IMR-90 (cell line): ENCODE results near the gene TMEM121B. TPM values are rescaled to one million over a fixed set of nuclear protein-coding genes. Genes with fewer than 3 reads are reported as not detected.

ENCODE experiments used
- ATAC-seq: fragments of 200-7000 bp; cut with Tn5 transposase; 2 replicates; pipeline ENCODE4 v1.9.1; 2020; ENCODE audit warnings: low read depth, mild to moderate bottlenecking, moderate library complexity
- BruUV-seq: library from RNA; stranded (reverse); fragments of 400-500 nt; replicated peaks from 2 replicates; lab custom pipeline; 2021; lab: Mats Ljungman, UMichigan
- CTCF ChIA-PET: fragments of 300-600 bp; formaldehyde crosslinking; extraction: SDS; loops from one replicate; lab custom pipeline; 2021; ENCODE audit warnings: antibody characterized with exemption; lab: Yijun Ruan, JAX
- POLR2A ChIA-PET: fragments of 300-600 bp; sonication (Branson Sonifier 250); formaldehyde crosslinking; loops from one replicate; lab custom pipeline; 2022; ENCODE audit warnings: antibody characterized with exemption; ENCODE audit not compliant: unreplicated experiment; lab: Charles Lee
- DNase-seq: peaks from one replicate; pipeline ENCODE4 v3.0.0; 2013
- H2AFZ ChIP-seq: replicated peaks from 2 replicates; pipeline ENCODE3; 2013; ENCODE audit warnings: low read length, mild to moderate bottlenecking; ENCODE audit not compliant: poor library complexity
- H2AK5ac ChIP-seq: 2 replicates; pipeline ENCODE4 v1.6.1; 2013; ENCODE audit warnings: low read depth, low read length, inconsistent platforms
- H2AK9ac ChIP-seq: replicated peaks from 2 replicates; pipeline ENCODE3; 2013; ENCODE audit warnings: mild to moderate bottlenecking, low read depth, low read length, moderate library complexity; ENCODE audit not compliant: poor library complexity
- H2BK120ac ChIP-seq: 2 replicates; pipeline ENCODE4 v1.6.1; 2013; ENCODE audit warnings: low read depth, low read length, inconsistent platforms
- H2BK15ac ChIP-seq: 3 replicates; pipeline ENCODE4 v1.6.1; 2013; ENCODE audit warnings: low read depth, low read length, inconsistent platforms
- H2BK20ac ChIP-seq: 2 replicates; pipeline ENCODE4 v1.6.1; 2013; ENCODE audit warnings: low read depth, mild to moderate bottlenecking, inconsistent platforms, low read length, moderate library complexity
- H2BK5ac ChIP-seq: 2 replicates; pipeline ENCODE4 v1.6.1; 2013; ENCODE audit warnings: mild to moderate bottlenecking, low read depth, low read length, inconsistent platforms; ENCODE audit not compliant: poor library complexity, severe bottlenecking
- H3K14ac ChIP-seq: replicated peaks from 2 replicates; pipeline ENCODE4 v1.6.1; 2013; ENCODE audit warnings: low read depth, low read length, inconsistent platforms
- H3K18ac ChIP-seq: 2 replicates; pipeline ENCODE4 v1.6.1; 2013; ENCODE audit warnings: low read depth, low read length, control low read depth
- H3K23ac ChIP-seq: 2 replicates; pipeline ENCODE4 v1.6.1; 2013; ENCODE audit warnings: low read depth, low read length, inconsistent platforms
- H3K27ac ChIP-seq: 2 replicates; pipeline ENCODE4 v1.5.1; 2013; ENCODE audit warnings: mild to moderate bottlenecking, control low read depth, low read length; ENCODE audit not compliant: insufficient read depth
- H3K27me3 ChIP-seq: 2 replicates; pipeline ENCODE4 v1.6.1; 2013; ENCODE audit warnings: low read length; ENCODE audit not compliant: control insufficient read depth, insufficient read depth
- H3K36me3 ChIP-seq: 2 replicates; pipeline ENCODE4 v1.6.1; 2013; ENCODE audit warnings: low read length, mixed read lengths; ENCODE audit not compliant: control insufficient read depth, insufficient read depth
- H3K4ac ChIP-seq: 2 replicates; pipeline ENCODE4 v1.6.1; 2013; ENCODE audit warnings: low read depth, low read length, inconsistent platforms
- H3K4me1 ChIP-seq: 2 replicates; pipeline ENCODE4 v1.6.1; 2013; ENCODE audit warnings: low read length, mixed read lengths; ENCODE audit not compliant: control insufficient read depth, insufficient read depth
- H3K4me2 ChIP-seq: 2 replicates; pipeline ENCODE4 v1.6.1; 2013; ENCODE audit warnings: low read depth, mild to moderate bottlenecking, control low read depth, low read length, moderate library complexity
- H3K4me3 ChIP-seq: 2 replicates; pipeline ENCODE4 v1.5.1; 2013; ENCODE audit warnings: low read depth, mild to moderate bottlenecking, control low read depth, low read length, moderate library complexity; ENCODE audit not compliant: insufficient read depth
- H3K56ac ChIP-seq: 2 replicates; pipeline ENCODE4 v1.6.1; 2013; ENCODE audit warnings: low read length, inconsistent platforms; ENCODE audit not compliant: insufficient read depth; ENCODE audit errors: extremely low read depth
- H3K79me1 ChIP-seq, 2 experiments: 2 replicates each; pipeline ENCODE4 v1.6.1; 2013; ENCODE audit warnings: low read length in 2 of 2, inconsistent platforms in 1 of 2, low read depth in 1 of 2
- H3K9ac ChIP-seq: 2 replicates; pipeline ENCODE4 v1.6.1; 2013; ENCODE audit warnings: low read depth, low read length, control low read depth
- H3K9me1 ChIP-seq: 2 replicates; pipeline ENCODE4 v1.6.1; 2013; ENCODE audit warnings: low read length, inconsistent platforms; ENCODE audit not compliant: insufficient read depth
- H3K9me3 ChIP-seq: 2 replicates; pipeline ENCODE4 v1.6.1; 2013; ENCODE audit warnings: low read length; ENCODE audit not compliant: control insufficient read depth, insufficient read depth
- H4K20me1 ChIP-seq: 2 replicates; pipeline ENCODE4 v1.6.1; 2013; ENCODE audit warnings: low read length, inconsistent platforms; ENCODE audit not compliant: insufficient read depth
- H4K5ac ChIP-seq: 2 replicates; pipeline ENCODE4 v1.6.1; 2013; ENCODE audit warnings: mild to moderate bottlenecking, low read depth, low read length, control low read depth
- H4K8ac ChIP-seq, 2 experiments: 2 replicates each; pipeline ENCODE4 v1.6.1; 2013; ENCODE audit warnings: low read depth in 2 of 2, low read length in 2 of 2, control low read depth in 1 of 2, inconsistent platforms in 1 of 2
- H4K91ac ChIP-seq: 2 replicates; pipeline ENCODE4 v1.6.1; 2013; ENCODE audit warnings: low read depth, low read length, inconsistent platforms; ENCODE audit not compliant: insufficient read depth
- CEBPB ChIP-seq: IDR thresholded peaks from 2 replicates; pipeline ENCODE4 v1.6.1; 2012; ENCODE audit warnings: low read depth, low read length, improper control_type of control experiment
- CHD1 ChIP-seq: IDR thresholded peaks from 2 replicates; pipeline ENCODE4 v1.6.1; 2012; ENCODE audit warnings: low read depth, low read length, improper control_type of control experiment
- MAZ ChIP-seq: IDR thresholded peaks from 2 replicates; pipeline ENCODE4 v1.6.1; 2012; ENCODE audit warnings: low read depth, mild to moderate bottlenecking, low read length, improper control_type of control experiment, moderate library complexity, borderline replicate concordance
- MXI1 ChIP-seq: IDR thresholded peaks from 2 replicates; pipeline ENCODE4 v1.6.1; 2012; ENCODE audit warnings: low read depth, mild to moderate bottlenecking, low read length, moderate library complexity, borderline replicate concordance
- NFE2L2 ChIP-seq: fragments of 150-350 bp; IDR thresholded peaks from 2 replicates; pipeline ENCODE4 v1.6.1; 2016; ENCODE audit warnings: low read depth, mild to moderate bottlenecking, low read length
- RFX5 ChIP-seq: IDR thresholded peaks from 2 replicates; pipeline ENCODE4 v1.8.0; 2012; ENCODE audit warnings: low read depth, mild to moderate bottlenecking, low read length, moderate library complexity
- WGBS, 2 experiments: methylation state at CpG; one replicate each; pipeline versions ENCODE4 v1.1.5 to v1.1.7; 2013; ENCODE audit warnings: missing lambda C conversion rate in 2 of 2; ENCODE audit not compliant: insufficient read length in 1 of 2; ENCODE audit errors: extremely low coverage in 2 of 2; 5-methylcytosine and 5-hydroxymethylcytosine counted together
- dilution Hi-C: fragments of 300-500 bp; cut with HindIII; formaldehyde crosslinking; loops from one replicate; pipeline ENCODE4 v1.14.3; 2018; ENCODE audit warnings: low sequenced_read_pairs; ENCODE audit not compliant: unreplicated experiment
- in situ Hi-C: fragments of 300-500 bp; cut with MboI; formaldehyde crosslinking; loops from 3 replicates; pipeline ENCODE4 v1.14.3; 2019; ENCODE audit warnings: low sequenced_read_pairs, inconsistent platforms, mixed read lengths
- intact Hi-C: fragments of 100-400 bp; cut with micrococcal nuclease; formaldehyde crosslinking; loops from 2 replicates; pipeline ENCODE4 v1.10.0; 2022
- polyA plus RNA-seq, 3 experiments: library from polyadenylated mRNA; depleted of rRNA; stranded (reverse); fragments of >200 nt; gene quantifications; 2 replicates each; pipeline ENCODE4 v1.2.3, GENCODE V29; 2012; ENCODE audit warnings: low replicate concordance in 1 of 3
- total RNA-seq: library from RNA; depleted of rRNA; stranded (reverse); fragments of >200 nt; gene quantifications from 2 replicates; pipeline ENCODE4 v1.2.3, GENCODE V29; 2012
- TF ChIP-seq, protein P1 (sequence below): conservative IDR thresholded peaks from 2 replicates; pipeline ENCODE4 v1.5.1; 2012; ENCODE audit warnings: mild to moderate bottlenecking, low read depth, low read length, improper control_type of control experiment
- TF ChIP-seq, protein P2 (sequence below): fragments of 150-350 bp; IDR thresholded peaks from 2 replicates; pipeline ENCODE4 v1.6.1; 2016; ENCODE audit warnings: low read depth, mild to moderate bottlenecking, low read length, moderate library complexity, borderline replicate concordance
- TF ChIP-seq, protein P3 (sequence below): fragments of 150-350 bp; IDR thresholded peaks from 2 replicates; pipeline ENCODE4 v1.6.1; 2017; ENCODE audit warnings: mild to moderate bottlenecking, antibody characterized with exemption, low read length, low read depth

TMEM121B gene
- total and polyA plus RNA-seq, 2 of the 4 experiments (the other 2 are of a cell fraction) = under 0.01 to 0.29 TPM

DNA sequence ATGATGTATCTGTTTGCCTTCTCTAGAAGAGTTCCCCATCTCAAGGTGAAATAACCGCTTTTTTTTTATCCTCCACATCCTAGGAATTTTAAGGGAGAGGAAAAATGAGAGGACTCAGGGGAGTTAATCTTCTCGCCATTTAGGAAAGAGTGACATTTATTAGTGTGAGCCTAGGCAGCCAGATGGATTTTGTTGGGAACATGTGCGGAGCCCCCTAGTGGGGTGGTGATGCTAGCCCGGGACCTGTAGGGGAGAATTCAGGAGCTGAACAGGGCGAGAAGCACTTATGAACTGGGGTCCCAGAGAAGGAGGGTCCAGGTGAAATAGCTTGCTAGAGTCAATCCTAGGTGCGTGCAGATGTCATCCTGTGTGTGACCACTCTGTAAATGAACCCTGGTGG, 25.6 kb downstream of the TMEM121B start:
- Histone ChIP-seq H4K5ac (no peak overlapping the region), H3K56ac (no peak overlapping the region), H3K27ac (no peak overlapping the region), H3K9me3 (no peaks in the 10 kb centered on the region), H2BK5ac (no peak overlapping the region), H3K4me1 (no peaks in the 10 kb centered on the region; the same call in 1 of the 2 replicates), H3K9ac (no peak overlapping the region), H4K91ac (no peak overlapping the region), H3K4me3 (no peak overlapping the region), H2AK5ac (no peak overlapping the region), H3K4me2 (no peak overlapping the region), H3K18ac (no peak overlapping the region), H3K36me3 (peaks cover 20% of the 10 kb centered on the region), H2AK9ac (no peak overlapping the region), H2BK20ac (no peak overlapping the region), H2BK15ac (no peak overlapping the region), H3K23ac (no peak overlapping the region), H3K79me1 (peaks cover 19 to 38% of the 10 kb centered on the region in 2 experiments), H4K8ac (no peak overlapping the region), H3K9me1 (peaks cover 5% of the 10 kb centered on the region; the same call in 1 of the 2 replicates), H4K20me1 (peaks cover 34% of the 10 kb centered on the region), H2BK120ac (no peak overlapping the region), H3K27me3 (no peaks in the 10 kb centered on the region), H2AFZ (no peak overlapping the region), H3K4ac (no peak overlapping the region), H3K14ac (no peak overlapping the region)
- ATAC-seq (no peak; the same call in 1 of the 2 replicates), DNase-seq (no peak)
- intact Hi-C loops = no loop called here
- no peak for TF ChIP-seq NFE2L2
- TF ChIP-seq, protein P1, sequence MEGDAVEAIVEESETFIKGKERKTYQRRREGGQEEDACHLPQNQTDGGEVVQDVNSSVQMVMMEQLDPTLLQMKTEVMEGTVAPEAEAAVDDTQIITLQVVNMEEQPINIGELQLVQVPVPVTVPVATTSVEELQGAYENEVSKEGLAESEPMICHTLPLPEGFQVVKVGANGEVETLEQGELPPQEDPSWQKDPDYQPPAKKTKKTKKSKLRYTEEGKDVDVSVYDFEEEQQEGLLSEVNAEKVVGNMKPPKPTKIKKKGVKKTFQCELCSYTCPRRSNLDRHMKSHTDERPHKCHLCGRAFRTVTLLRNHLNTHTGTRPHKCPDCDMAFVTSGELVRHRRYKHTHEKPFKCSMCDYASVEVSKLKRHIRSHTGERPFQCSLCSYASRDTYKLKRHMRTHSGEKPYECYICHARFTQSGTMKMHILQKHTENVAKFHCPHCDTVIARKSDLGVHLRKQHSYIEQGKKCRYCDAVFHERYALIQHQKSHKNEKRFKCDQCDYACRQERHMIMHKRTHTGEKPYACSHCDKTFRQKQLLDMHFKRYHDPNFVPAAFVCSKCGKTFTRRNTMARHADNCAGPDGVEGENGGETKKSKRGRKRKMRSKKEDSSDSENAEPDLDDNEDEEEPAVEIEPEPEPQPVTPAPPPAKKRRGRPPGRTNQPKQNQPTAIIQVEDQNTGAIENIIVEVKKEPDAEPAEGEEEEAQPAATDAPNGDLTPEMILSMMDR = peak; percentile 27; the same call in 1 of the 2 replicates
- TF ChIP-seq RFX5 = no peak
- no peak for TF ChIP-seq MAZ
- no peak for TF ChIP-seq CHD1
- TF ChIP-seq MXI1 = no peak
- TF ChIP-seq, protein P2, sequence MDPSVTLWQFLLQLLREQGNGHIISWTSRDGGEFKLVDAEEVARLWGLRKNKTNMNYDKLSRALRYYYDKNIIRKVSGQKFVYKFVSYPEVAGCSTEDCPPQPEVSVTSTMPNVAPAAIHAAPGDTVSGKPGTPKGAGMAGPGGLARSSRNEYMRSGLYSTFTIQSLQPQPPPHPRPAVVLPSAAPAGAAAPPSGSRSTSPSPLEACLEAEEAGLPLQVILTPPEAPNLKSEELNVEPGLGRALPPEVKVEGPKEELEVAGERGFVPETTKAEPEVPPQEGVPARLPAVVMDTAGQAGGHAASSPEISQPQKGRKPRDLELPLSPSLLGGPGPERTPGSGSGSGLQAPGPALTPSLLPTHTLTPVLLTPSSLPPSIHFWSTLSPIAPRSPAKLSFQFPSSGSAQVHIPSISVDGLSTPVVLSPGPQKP = no peak
- no peak for TF ChIP-seq CEBPB
- TF ChIP-seq, protein P3, sequence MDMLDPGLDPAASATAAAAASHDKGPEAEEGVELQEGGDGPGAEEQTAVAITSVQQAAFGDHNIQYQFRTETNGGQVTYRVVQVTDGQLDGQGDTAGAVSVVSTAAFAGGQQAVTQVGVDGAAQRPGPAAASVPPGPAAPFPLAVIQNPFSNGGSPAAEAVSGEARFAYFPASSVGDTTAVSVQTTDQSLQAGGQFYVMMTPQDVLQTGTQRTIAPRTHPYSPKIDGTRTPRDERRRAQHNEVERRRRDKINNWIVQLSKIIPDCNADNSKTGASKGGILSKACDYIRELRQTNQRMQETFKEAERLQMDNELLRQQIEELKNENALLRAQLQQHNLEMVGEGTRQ = no peak
- POLR2A ChIA-PET = interaction anchor here (0.6 kb wide), 1 partner anchor 40 kb away, joined by 4 read pairs; no protein-coding TSS in a partner anchor
- no TSS peak for BruUV-seq
- in situ Hi-C loops = loop anchor here (25.0 kb wide), 1 partner anchor 717 kb away; no protein-coding TSS in a partner anchor
- dilution Hi-C loops = no loop called here
- WGBS, 2 experiments = 40% methylated on average over 1 of the region's 6 CpGs; no CpG with 5 or more reads in 1 of the 2 experiments
- CTCF ChIA-PET = interaction anchor here (0.7 to 1.4 kb wide), 2 partner anchors 76 to 860 kb away, joined by 3 to 9 read pairs; no protein-coding TSS in a partner anchor
